Fibroblast of skin of left biceps (primary cell): ENCODE results near the gene SCAANT1.

Experiments used
- DNase-seq, 2 experiments: peaks; one replicate each; pipeline ENCODE4 v3.0.0-alpha.2; 2013; ENCODE audit warnings: low read depth in 2 of 2

The SCAANT1 gene

DNA sequence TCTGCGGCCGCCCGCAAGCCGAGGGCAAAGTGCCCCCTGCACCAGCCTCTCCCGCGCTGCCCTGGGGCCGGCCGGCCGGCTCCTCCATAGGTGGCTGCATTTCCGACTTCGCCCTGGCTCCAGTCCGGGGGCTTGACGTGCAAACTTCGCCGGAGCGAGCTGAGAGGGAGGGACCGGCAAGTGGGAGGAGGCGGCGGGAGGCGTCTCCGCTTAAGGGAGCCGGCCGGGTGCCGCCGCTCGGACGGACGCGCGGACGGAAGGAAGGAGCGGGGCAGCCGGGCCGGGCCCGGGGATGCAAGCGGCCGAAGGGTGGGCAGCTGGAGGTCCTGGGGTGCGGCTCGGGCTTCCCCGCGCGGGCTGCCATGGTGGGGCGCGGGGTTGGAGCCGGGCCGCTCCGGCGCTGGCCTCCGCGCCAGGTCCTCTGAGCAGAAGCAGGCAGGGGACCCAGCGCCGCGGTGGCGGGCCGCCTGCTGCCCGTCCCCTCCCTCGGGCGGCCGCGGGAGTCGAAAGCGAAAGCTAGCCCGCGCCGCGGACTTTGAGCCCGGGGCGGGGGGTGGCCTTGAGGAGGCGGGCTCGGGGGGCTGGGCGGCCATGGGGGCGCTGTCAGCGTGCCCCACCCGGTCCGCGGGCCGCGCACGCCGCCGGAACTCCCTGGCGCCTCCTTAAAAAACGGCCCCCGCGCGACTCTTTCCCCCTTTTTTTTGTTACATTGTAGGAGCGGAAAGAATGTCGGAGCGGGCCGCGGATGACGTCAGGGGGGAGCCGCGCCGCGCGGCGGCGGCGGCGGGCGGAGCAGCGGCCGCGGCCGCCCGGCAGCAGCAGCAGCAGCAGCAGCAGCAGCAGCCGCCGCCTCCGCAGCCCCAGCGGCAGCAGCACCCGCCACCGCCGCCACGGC lies at the start of gene SCAANT1:
Gene SCAANT1 (minus strand): TSS at position 511 of the 895 bp plus-strand sequence.
- DNase-seq: peak; percentile 67 to 71

DNA sequence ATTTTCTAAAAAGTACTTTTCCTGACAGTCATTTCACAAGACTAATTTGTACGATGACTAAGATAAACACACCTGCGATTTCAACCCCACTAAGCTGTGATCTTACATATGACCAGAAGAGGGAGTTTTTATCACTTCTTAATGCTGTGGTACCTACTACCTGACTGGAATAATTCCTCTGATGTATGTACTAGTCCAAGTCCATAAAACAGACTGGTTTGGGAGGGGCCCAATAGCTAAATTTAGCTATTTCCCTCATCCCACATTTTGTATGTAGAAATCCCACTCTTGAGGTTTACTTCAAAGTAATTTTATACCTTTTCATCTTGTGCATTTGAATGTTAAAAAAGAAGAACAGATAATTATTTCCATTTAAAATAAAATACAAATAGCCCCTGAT lies 49.7 kb upstream of the SCAANT1 start:
- DNase-seq: no peak

DNA sequence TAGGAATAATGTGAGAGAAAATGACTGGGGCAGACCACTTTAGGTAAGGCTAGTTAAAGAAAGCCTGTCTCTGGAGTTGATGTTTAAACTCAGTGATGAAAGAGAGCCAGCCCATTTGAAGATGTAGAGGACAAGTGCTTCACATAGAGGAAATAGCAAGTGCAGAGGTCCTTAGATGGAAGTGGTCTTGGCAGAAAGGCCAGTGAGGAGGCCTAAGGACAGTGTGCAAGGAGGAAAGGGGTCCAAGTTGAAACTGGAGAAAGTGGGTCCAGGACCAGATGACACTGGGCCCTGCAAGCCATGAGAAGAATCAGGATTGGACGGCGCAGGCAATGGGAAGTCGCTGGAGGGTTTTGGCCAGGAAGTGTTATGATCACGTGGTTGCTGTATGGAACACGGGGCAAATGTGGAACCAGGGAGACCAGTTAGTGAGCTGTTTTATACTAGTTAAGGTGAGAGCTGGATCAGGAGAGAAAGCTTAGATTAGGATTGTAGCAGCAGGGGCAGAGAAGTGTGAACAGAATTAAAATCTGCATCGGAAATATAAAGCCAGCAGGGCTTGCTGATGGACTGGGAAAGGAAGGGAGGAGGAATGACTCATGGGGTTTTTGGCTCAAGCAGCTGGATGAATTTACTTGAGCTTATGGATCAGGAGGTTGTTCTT lies 48.0 kb upstream of the SCAANT1 start:
- DNase-seq: no peak

DNA sequence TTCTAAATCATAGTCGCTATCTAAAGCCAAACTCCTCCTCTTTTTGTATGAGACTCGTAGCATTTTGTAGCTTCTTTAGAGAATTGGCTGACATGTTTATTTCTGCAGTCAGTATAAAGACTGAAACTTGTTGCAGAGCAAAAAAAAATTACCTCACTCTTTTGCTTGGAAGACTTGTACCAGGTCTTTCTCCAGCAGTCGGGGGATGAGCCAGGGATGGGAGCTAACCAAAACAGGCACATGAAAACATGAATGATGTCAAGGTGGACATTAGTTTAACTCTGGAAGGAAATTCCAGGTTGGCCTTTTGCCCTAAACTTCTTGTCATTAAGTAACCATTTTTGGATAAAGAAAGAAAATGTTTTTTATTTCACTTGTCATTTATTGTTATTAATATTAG lies 47.0 kb upstream of the SCAANT1 start:
- no peak for DNase-seq

DNA sequence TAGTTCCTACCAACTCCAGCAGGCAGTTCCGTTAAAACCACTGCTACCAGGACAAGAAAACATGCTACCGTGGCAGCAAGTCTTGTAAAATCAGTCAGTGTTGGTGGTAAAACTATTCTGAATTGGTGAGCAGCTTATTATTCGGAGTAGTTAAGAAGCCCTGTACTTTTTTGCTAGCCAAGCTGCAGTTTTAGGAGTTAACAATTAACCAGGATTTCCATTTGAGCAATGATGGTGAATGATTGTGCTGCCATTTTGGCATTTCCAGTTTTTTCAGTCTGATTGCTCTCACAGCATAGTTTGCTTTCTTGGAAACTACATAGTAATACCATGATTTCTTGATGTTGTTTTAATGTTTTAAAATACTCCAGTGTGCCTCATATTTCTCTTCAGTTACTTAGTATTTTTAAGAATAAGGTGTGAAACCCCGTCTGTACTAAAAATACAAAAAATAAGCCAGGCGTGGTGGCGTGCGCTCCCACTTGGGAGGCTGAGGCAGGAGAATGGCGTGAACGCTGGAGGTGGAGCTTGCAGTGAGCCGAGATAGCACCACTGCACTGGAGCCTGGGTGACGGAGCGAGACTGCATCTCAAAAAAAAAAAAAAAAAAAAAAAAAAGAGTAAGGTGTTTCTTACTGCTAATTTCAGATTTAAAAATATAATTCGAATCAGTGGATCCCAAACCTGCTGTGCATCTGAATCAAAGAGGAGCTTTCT lies 43.8 kb upstream of the SCAANT1 start:
- DNase-seq: no peak

DNA sequence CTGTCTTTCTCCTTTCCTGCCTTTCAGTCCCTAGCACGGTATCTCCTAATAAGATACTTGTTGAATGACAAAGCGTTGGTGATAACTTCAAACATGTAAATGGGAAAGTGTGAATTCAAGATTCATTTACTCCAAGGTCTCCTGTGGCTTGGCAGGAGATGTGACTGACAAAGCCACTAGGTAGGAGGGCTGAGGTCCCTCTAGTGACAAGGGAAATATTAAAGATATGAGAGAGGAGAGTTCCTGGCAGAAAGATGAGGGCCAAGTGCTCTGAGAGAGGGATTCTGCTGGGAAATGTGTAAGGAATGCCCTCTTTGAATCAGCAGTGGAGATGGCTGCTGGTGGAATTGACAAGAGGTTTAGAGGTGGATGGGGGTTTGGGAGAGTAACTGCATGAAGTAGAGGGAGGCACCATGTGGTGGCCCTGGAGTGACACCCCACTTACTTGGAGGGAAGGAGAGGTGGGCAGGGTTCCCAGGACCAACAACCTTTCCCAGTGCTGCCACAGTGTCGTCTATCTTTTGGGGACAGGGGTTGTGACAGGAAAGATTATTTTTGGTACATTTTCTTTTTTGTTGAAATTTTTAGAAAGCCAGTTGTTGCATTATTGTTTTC lies 43.0 kb upstream of the SCAANT1 start:
- no peak for DNase-seq

DNA sequence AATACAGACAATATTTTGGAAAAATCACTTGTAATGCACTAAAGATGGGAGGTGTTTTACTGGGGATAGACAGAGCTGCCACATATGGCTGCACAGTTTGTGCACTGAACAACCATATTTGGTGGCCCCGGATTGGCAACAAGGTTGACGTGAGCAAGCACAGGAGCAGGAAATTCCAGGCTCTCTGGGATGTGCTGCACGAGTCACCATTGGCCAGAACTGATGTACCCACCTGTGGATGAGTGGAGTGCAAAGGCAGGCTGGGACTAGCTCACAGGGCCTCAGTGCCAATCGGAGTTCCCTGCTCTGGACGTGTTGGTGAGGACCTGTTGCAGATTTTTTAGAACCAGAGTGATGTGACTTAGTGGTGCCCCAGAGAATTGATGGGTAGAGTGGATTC lies 42.0 kb upstream of the SCAANT1 start:
- DNase-seq: no peak

DNA sequence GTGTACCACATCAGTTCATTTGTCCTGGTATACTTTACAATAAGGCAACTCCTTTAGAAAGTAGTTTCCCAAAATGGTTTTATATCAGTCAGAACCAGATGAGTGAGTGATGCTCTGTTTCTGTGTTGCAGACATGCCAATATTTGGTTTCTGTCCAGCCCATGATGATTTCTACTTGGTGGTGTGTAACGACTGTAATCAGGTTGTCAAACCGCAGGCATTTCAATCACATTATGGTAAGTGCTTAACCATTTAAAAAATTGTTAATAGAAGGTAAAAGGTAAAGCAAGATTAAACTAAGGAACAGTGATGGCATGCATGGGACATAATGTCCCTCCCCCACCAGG lies 40.0 kb upstream of the SCAANT1 start:
- DNase-seq: no peak

DNA sequence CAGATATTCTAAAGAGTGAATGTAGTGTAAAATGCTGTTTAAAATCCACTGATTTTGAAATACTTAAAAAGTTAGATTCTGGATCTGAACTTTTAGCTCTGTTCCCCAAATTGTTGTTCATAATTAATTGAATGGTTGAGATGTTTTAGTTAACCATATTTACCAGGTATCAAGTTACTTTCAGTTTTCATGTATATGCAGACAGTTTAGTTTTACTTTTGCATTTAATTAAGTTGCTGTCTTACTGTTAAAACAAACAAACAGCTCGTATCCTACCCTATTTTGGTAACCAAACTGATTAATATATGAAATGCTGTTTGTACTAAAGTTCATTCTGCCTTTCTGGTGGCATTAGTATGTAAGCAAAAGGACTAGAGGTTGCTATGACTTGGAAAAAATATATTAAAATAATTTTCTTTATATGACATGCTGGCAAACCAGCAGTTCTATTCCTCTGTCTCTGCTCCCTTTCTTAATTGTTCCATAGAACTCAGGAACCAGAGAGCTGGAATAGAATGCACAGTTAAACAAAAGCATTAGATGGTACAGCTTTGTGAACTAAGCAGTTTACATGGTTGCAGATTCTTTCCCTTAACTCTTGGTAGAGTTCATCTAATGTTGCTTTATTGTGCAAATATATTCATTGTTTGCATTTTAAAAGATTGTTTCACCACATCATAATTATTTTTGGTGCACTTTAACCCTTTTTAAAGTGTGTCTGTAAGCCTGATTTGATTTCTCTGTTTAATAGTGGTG lies 39.5 kb upstream of the SCAANT1 start:
- no peak for DNase-seq

DNA sequence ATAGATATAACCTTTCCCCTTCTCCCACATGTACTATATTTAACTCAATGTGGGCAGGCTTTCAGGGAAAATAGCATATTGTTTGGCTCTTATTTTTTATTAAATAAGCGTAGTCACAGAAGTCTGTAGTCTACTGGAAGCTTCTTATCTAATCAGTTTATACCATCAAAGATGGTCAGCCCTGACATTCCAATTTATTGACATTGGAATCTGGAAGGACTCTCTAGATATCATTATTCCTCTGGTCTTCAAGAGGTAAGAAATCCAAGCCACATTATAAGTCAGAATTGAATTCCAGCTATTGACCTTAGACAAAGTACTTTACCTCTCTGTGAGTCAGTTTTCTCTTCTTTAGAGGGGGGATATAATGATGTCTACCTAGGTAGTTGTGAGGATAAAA lies 38.5 kb upstream of the SCAANT1 start:
- no peak for DNase-seq

DNA sequence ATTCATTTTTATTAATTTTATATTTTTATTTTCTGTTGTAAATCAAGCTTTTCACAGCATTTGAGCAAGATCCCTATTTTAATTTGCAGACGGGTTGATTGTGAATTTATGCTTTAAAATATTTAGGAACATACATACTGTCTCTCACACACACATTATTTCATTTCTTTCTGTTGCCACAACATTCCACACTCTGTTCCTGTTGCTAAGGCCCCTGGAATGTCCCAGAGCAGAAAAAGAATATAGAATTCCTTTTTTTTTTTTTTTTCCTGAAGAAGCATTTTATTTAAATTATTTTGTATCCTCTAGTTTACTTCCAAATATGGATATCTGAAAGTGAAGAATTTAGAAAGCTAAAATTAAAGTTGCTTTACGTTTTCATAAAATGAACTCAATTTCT lies 36.8 kb upstream of the SCAANT1 start:
- DNase-seq: peak; percentile 65 to 68

DNA sequence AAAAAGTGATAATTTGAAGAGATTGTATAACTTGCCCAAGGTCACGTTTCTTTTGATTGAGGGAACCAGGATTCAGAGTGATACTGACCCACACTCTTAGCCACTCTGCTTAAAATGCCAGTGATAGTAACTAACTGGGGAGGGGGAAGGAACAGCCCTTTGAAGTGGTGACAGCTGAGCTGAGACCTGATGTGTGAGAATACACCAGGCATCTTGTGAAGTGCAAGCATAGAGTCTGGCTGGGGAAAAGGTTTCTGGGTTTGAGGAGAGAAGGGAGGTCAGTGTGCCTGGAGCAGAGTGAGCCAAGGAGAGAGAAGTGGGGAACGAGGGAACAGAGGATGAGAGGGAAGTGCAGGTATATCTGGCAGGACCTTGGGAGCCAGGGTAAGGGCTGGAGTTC lies 35.4 kb upstream of the SCAANT1 start:
- DNase-seq: no peak

DNA sequence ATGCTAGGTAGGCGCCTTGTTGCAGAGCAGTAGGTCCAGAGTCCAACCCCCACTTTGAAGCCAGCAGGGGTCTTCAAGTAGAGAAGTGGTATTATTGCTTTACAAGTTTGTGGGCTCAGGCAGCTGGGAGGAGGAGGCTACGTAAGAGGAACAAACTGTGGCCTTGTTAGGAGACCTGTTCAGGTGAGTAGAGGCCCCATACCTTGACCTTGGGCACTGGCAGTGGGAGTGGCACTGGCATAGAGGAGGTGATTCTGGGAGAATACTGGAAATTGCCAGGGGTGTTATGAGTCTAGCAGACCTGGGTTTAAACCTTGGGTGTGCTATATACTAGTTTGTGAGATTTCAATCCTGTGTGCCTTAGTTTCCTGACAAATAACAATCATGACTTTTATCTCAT lies 34.6 kb upstream of the SCAANT1 start:
- DNase-seq: no peak

DNA sequence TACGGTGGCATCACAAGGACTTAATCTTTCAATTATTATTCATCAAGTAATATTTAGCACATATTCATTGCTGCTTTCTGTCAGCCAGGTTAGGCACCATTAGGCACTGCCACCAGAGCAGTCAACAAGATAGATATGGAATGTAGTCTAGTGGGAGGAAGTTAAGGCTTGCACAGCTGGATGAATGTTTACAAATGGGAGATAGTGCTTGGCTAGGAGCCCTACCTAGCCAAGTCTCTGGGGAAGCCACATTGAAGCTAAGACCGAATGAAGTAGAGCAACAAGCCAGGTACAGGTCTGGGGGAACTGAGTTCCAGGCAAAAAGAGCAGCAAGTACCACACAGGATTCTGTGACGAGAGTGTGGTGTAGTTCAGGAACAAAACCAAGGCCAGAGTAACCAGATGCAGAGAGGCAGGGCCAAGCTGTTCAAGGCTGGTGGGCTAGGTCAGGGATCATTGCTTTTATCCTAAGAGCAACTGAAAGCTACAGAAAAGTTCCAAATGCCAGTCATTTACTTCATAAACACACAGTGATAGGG lies 33.4 kb upstream of the SCAANT1 start:
- DNase-seq: no peak

DNA sequence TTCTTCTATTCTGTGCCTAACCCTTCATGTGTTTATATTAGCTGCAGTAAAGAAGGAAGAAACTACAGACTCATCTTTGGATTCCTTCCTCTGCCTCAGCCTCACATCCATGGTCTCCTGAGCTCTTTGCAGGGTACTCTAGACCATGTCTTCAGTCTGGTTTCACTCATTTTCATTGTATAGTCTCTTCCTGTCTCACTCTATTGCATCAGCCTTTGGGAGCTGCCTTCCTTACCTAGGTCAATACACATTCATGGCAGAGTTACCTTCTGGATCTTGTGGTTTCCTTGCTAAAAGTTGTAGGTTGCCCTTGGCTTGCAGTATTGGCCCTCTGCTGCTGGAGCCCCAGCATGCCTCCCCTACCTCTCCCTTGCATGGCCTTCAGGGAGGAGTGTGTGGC lies 31.5 kb upstream of the SCAANT1 start:
- no peak for DNase-seq

DNA sequence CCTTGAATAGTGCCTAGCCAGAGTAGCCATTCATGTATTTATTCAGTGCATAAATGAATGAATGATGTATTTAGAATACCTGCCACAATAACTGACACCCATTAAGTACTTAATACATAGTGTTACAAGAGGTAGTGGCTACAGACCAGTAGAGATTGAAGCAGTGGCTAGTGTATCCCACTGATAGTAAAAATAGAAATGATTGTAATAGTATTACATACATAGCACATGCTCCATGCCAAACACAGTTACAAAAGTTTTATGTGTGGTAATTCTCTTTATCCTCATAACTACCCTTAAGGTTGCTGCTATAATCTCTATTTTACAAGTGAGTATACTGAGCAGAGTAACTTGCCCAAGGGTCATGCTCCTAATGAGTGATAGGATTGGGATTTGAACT lies 30.3 kb upstream of the SCAANT1 start:
- DNase-seq: no peak

DNA sequence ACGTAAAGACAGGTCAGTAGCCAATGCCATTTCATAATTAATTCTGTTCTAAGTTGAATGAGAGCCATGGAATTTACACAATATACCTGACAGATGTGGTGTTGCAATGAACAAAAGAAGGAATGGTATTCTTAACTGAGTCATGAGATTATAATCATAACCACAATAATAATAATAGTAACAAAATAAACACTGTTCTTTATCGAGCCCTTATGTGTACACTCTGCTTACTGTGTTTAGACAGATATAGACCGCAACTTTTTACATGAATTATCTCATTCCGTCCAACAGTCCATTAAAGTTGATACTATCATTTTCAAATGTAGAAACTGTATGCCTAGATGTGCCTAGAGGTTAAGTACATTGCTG lies 28.2 kb upstream of the SCAANT1 start:
- DNase-seq: peak in 1 of 2 experiments; percentile 33

DNA sequence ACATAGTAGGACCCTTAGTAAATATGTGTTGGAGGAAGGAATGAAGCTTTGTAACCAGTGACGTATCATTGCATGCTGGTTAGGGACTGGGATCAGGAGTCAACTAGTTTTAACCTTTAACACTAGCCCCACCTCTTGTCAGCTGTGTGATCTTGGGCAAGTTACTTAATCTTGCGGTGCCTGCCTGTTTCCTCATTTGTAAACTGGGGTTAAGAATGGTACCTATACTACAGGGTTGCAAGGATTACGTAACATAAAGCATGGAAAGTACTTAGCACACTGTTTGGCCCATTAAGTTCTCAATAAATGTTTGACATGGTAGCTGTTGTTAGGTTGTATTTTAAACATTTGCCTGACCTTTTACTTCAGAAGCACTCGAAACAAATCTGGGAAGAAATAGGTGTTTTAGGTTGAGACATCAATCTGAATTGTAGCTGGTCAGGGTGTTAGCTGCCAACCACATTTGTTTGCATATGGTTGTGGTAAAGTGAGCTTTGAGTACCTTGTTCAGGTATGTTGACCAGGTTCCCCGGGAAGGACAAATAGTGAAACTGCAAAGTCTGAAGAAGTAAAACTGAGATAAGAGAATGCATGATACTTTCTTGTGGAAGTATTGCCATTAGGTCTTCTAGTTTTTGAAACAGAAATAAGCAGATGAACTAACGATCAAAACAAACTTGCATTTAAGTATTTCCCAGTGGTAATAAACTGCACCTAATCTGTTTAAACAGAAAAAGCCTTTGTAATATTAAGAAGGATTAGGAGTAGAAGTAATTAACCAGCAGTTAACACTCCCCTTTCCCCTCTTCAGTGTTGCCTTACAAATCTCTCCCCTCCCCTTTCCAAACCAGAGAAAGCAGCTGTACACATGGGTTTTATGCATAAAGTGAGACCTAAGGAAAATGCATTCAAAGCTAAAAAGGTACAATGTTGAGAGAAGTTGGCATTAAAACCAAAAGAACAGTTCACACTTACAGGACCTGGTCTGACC lies 25.8 kb upstream of the SCAANT1 start:
- DNase-seq: no peak

DNA sequence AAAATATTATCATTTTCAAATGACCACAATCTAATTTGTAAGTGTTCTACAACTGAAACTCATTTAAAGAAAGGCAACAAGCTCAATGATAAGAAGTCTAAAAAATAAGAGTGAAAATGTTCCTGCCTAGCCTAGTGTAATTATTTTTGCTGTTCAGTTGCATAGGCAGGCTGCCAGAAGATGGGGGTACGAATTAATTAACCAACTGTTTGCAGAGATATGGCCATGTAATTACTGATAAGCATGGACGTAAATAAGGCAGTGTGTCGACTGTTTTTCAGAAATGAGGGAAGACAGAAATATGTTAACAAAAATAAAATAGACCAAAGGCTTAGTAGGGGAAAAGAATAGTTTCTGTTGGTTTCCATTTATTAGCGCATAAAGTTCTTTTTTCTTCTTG lies 24.7 kb upstream of the SCAANT1 start:
- no peak for DNase-seq
